IMR-90 (cell line): ENCODE measurements around the gene FBXO22. TPM values are rescaled to one million over a fixed set of nuclear protein-coding genes. Genes with fewer than 3 reads are reported as not detected.

ENCODE experiments used
- ATAC-seq: fragments of 200-7000 bp; cut with Tn5 transposase; 2 replicates; pipeline ENCODE4 v1.9.1; 2020; ENCODE audit warnings: low read depth, mild to moderate bottlenecking, moderate library complexity
- BruUV-seq: library from RNA; stranded (reverse); fragments of 400-500 nt; replicated peaks from 2 replicates; lab custom pipeline; 2021; lab: Mats Ljungman, UMichigan
- CTCF ChIA-PET: fragments of 300-600 bp; formaldehyde crosslinking; extraction: SDS; loops from one replicate; lab custom pipeline; 2021; ENCODE audit warnings: antibody characterized with exemption; lab: Yijun Ruan, JAX
- POLR2A ChIA-PET: fragments of 300-600 bp; sonication (Branson Sonifier 250); formaldehyde crosslinking; loops from one replicate; lab custom pipeline; 2022; ENCODE audit warnings: antibody characterized with exemption; ENCODE audit not compliant: unreplicated experiment; lab: Charles Lee
- DNase-seq: peaks from one replicate; pipeline ENCODE4 v3.0.0; 2013
- H2AFZ ChIP-seq: replicated peaks from 2 replicates; pipeline ENCODE3; 2013; ENCODE audit warnings: low read length, mild to moderate bottlenecking; ENCODE audit not compliant: poor library complexity
- H2AK5ac ChIP-seq: 2 replicates; pipeline ENCODE4 v1.6.1; 2013; ENCODE audit warnings: low read depth, low read length, inconsistent platforms
- H2AK9ac ChIP-seq: replicated peaks from 2 replicates; pipeline ENCODE3; 2013; ENCODE audit warnings: mild to moderate bottlenecking, low read depth, low read length, moderate library complexity; ENCODE audit not compliant: poor library complexity
- H2BK120ac ChIP-seq: 2 replicates; pipeline ENCODE4 v1.6.1; 2013; ENCODE audit warnings: low read depth, low read length, inconsistent platforms
- H2BK15ac ChIP-seq: 3 replicates; pipeline ENCODE4 v1.6.1; 2013; ENCODE audit warnings: low read depth, low read length, inconsistent platforms
- H2BK20ac ChIP-seq: 2 replicates; pipeline ENCODE4 v1.6.1; 2013; ENCODE audit warnings: low read depth, mild to moderate bottlenecking, inconsistent platforms, low read length, moderate library complexity
- H2BK5ac ChIP-seq: 2 replicates; pipeline ENCODE4 v1.6.1; 2013; ENCODE audit warnings: mild to moderate bottlenecking, low read depth, low read length, inconsistent platforms; ENCODE audit not compliant: poor library complexity, severe bottlenecking
- H3K14ac ChIP-seq: replicated peaks from 2 replicates; pipeline ENCODE4 v1.6.1; 2013; ENCODE audit warnings: low read depth, low read length, inconsistent platforms
- H3K18ac ChIP-seq: 2 replicates; pipeline ENCODE4 v1.6.1; 2013; ENCODE audit warnings: low read depth, low read length, control low read depth
- H3K23ac ChIP-seq: 2 replicates; pipeline ENCODE4 v1.6.1; 2013; ENCODE audit warnings: low read depth, low read length, inconsistent platforms
- H3K27ac ChIP-seq: 2 replicates; pipeline ENCODE4 v1.5.1; 2013; ENCODE audit warnings: mild to moderate bottlenecking, control low read depth, low read length; ENCODE audit not compliant: insufficient read depth
- H3K27me3 ChIP-seq: 2 replicates; pipeline ENCODE4 v1.6.1; 2013; ENCODE audit warnings: low read length; ENCODE audit not compliant: control insufficient read depth, insufficient read depth
- H3K36me3 ChIP-seq: 2 replicates; pipeline ENCODE4 v1.6.1; 2013; ENCODE audit warnings: low read length, mixed read lengths; ENCODE audit not compliant: control insufficient read depth, insufficient read depth
- H3K4ac ChIP-seq: 2 replicates; pipeline ENCODE4 v1.6.1; 2013; ENCODE audit warnings: low read depth, low read length, inconsistent platforms
- H3K4me1 ChIP-seq: 2 replicates; pipeline ENCODE4 v1.6.1; 2013; ENCODE audit warnings: low read length, mixed read lengths; ENCODE audit not compliant: control insufficient read depth, insufficient read depth
- H3K4me2 ChIP-seq: 2 replicates; pipeline ENCODE4 v1.6.1; 2013; ENCODE audit warnings: low read depth, mild to moderate bottlenecking, control low read depth, low read length, moderate library complexity
- H3K4me3 ChIP-seq: 2 replicates; pipeline ENCODE4 v1.5.1; 2013; ENCODE audit warnings: low read depth, mild to moderate bottlenecking, control low read depth, low read length, moderate library complexity; ENCODE audit not compliant: insufficient read depth
- H3K56ac ChIP-seq: 2 replicates; pipeline ENCODE4 v1.6.1; 2013; ENCODE audit warnings: low read length, inconsistent platforms; ENCODE audit not compliant: insufficient read depth; ENCODE audit errors: extremely low read depth
- H3K79me1 ChIP-seq, 2 experiments: 2 replicates each; pipeline ENCODE4 v1.6.1; 2013; ENCODE audit warnings: low read length in 2 of 2, inconsistent platforms in 1 of 2, low read depth in 1 of 2
- H3K9ac ChIP-seq: 2 replicates; pipeline ENCODE4 v1.6.1; 2013; ENCODE audit warnings: low read depth, low read length, control low read depth
- H3K9me1 ChIP-seq: 2 replicates; pipeline ENCODE4 v1.6.1; 2013; ENCODE audit warnings: low read length, inconsistent platforms; ENCODE audit not compliant: insufficient read depth
- H3K9me3 ChIP-seq: 2 replicates; pipeline ENCODE4 v1.6.1; 2013; ENCODE audit warnings: low read length; ENCODE audit not compliant: control insufficient read depth, insufficient read depth
- H4K20me1 ChIP-seq: 2 replicates; pipeline ENCODE4 v1.6.1; 2013; ENCODE audit warnings: low read length, inconsistent platforms; ENCODE audit not compliant: insufficient read depth
- H4K5ac ChIP-seq: 2 replicates; pipeline ENCODE4 v1.6.1; 2013; ENCODE audit warnings: mild to moderate bottlenecking, low read depth, low read length, control low read depth
- H4K8ac ChIP-seq, 2 experiments: 2 replicates each; pipeline ENCODE4 v1.6.1; 2013; ENCODE audit warnings: low read depth in 2 of 2, low read length in 2 of 2, control low read depth in 1 of 2, inconsistent platforms in 1 of 2
- H4K91ac ChIP-seq: 2 replicates; pipeline ENCODE4 v1.6.1; 2013; ENCODE audit warnings: low read depth, low read length, inconsistent platforms; ENCODE audit not compliant: insufficient read depth
- BHLHE40 ChIP-seq: fragments of 150-350 bp; IDR thresholded peaks from 2 replicates; pipeline ENCODE4 v1.6.1; 2016; ENCODE audit warnings: mild to moderate bottlenecking, low read depth, low read length
- CTCF ChIP-seq: conservative IDR thresholded peaks from 2 replicates; pipeline ENCODE4 v1.5.1; 2012; ENCODE audit warnings: mild to moderate bottlenecking, low read depth, low read length, improper control_type of control experiment
- ELK1 ChIP-seq: fragments of 150-350 bp; IDR thresholded peaks from 2 replicates; pipeline ENCODE4 v1.6.1; 2016; ENCODE audit warnings: low read depth, mild to moderate bottlenecking, low read length, moderate library complexity, borderline replicate concordance
- MAFK ChIP-seq: IDR thresholded peaks from 2 replicates; pipeline ENCODE4 v1.6.1; 2012; ENCODE audit warnings: low read depth, low read length, improper control_type of control experiment
- NFE2L2 ChIP-seq: fragments of 150-350 bp; IDR thresholded peaks from 2 replicates; pipeline ENCODE4 v1.6.1; 2016; ENCODE audit warnings: low read depth, mild to moderate bottlenecking, low read length
- POLR2A ChIP-seq: IDR thresholded peaks from 2 replicates; pipeline ENCODE4 v1.6.1; 2012; ENCODE audit warnings: mild to moderate bottlenecking, low read depth, low read length
- SMC3 ChIP-seq: fragments of 150-350 bp; IDR thresholded peaks from 2 replicates; pipeline ENCODE4 v1.6.1; 2016; ENCODE audit warnings: low read depth, mild to moderate bottlenecking, antibody characterized with exemption, low read length, moderate library complexity
- WGBS, 2 experiments: methylation state at CpG; one replicate each; pipeline versions ENCODE4 v1.1.5 to v1.1.7; 2013; ENCODE audit warnings: missing lambda C conversion rate in 2 of 2; ENCODE audit not compliant: insufficient read length in 1 of 2; ENCODE audit errors: extremely low coverage in 2 of 2; 5-methylcytosine and 5-hydroxymethylcytosine counted together
- dilution Hi-C: fragments of 300-500 bp; cut with HindIII; formaldehyde crosslinking; loops from one replicate; pipeline ENCODE4 v1.14.3; 2018; ENCODE audit warnings: low sequenced_read_pairs; ENCODE audit not compliant: unreplicated experiment
- in situ Hi-C: fragments of 300-500 bp; cut with MboI; formaldehyde crosslinking; loops from 3 replicates; pipeline ENCODE4 v1.14.3; 2019; ENCODE audit warnings: low sequenced_read_pairs, inconsistent platforms, mixed read lengths
- intact Hi-C: fragments of 100-400 bp; cut with micrococcal nuclease; formaldehyde crosslinking; loops from 2 replicates; pipeline ENCODE4 v1.10.0; 2022
- polyA plus RNA-seq, 3 experiments: library from polyadenylated mRNA; depleted of rRNA; stranded (reverse); fragments of >200 nt; gene quantifications; 2 replicates each; pipeline ENCODE4 v1.2.3, GENCODE V29; 2012; ENCODE audit warnings: low replicate concordance in 1 of 3
- total RNA-seq: library from RNA; depleted of rRNA; stranded (reverse); fragments of >200 nt; gene quantifications from 2 replicates; pipeline ENCODE4 v1.2.3, GENCODE V29; 2012

The FBXO22 gene
- total and polyA plus RNA-seq, 2 of the 4 experiments (the other 2 are of a cell fraction), result 22.4 to 45.2 TPM

- Histone ChIP-seq H4K5ac (no peak overlapping the region), H4K20me1 (no peaks in the 10 kb centered on the region), H3K27ac (no peak overlapping the region), H2BK15ac (no peak overlapping the region), H3K4me1 (no peaks in the 10 kb centered on the region), H3K27me3 (no peaks in the 10 kb centered on the region), H3K4ac (no peak overlapping the region), H3K9me3 (no peaks in the 10 kb centered on the region), H3K56ac (no peak overlapping the region), H2AK9ac (no peak overlapping the region), H2AFZ (no peak overlapping the region), H3K4me2 (no peak overlapping the region), H2BK5ac (no peak overlapping the region), H3K79me1 (no peaks in the 10 kb centered on the region), H4K8ac (no peak overlapping the region), H3K23ac (no peak overlapping the region), H2BK20ac (no peak overlapping the region), H3K36me3 (no peaks in the 10 kb centered on the region), H2AK5ac (no peak overlapping the region), H3K9me1 (no peaks in the 10 kb centered on the region), H4K91ac (no peak overlapping the region), H2BK120ac (no peak overlapping the region), H3K18ac (no peak overlapping the region), H3K14ac (no peak overlapping the region), H3K4me3 (no peak overlapping the region), H3K9ac (no peak overlapping the region)
- intact Hi-C loops, result no loop called here
- ChIA-PET POLR2A (no interaction called here), CTCF (interaction anchor here (0.6 kb wide), 1 partner anchor 16 kb away, joined by 4 read pairs; no protein-coding TSS in a partner anchor)
- TF ChIP-seq POLR2A (no peak), MAFK (no peak), BHLHE40 (no peak), SMC3 (no peak), NFE2L2 (no peak), CTCF (no peak), ELK1 (no peak)
- no peak for ATAC-seq
- BruUV-seq, result no TSS peak
- WGBS, 2 experiments, result no CpG with 5 or more reads among the region's 4 CpGs
- in situ Hi-C loops, result no loop called here
- dilution Hi-C loops, result no loop called here
- no peak for DNase-seq
Observed at GRCh38 chr15:75952525-75952924, 48.8 kb downstream of the FBXO22 start.
